NCI-H526 (cell line): ENCODE results near the gene RARS1.

Experiments used
- DNase-seq, 2 experiments: peaks; one replicate each; lab custom pipeline; 2025; lab: John Stamatoyannopoulos, UW

RARS1 gene

GRCh38 chr5:168557389-168557788 is 71.1 kb downstream of the RARS1 start:
- no peak for DNase-seq

GRCh38 chr5:168562279-168562678 is 76.0 kb downstream of the RARS1 start:
- DNase-seq = no peak

GRCh38 chr5:168563959-168564358 is 77.7 kb downstream of the RARS1 start:
- no peak for DNase-seq

- DNase-seq = no peak
These were observed 82.5 kb downstream of the RARS1 start for GRCh38 chr5:168568738-168569137.
